Body of pancreas (tissue), 4 donors: ENCODE data around the gene AVEN.

Source experiments
- CTCF ChIP-seq, 7 experiments: fragments of 450-650 bp in 4 of 7; fragments of 200-600 bp in 3 of 7; sonication (generic) in 3 of 7; IDR thresholded peaks; one replicate each; pipeline ENCODE4 v1.5.1; 2016 to 2019; ENCODE audit warnings: antibody characterized with exemption in 7 of 7
- POLR2A ChIP-seq, 3 donors: fragments of 450-650 bp; IDR thresholded peaks; one replicate each; pipeline ENCODE4 v1.6.1; 2016; ENCODE audit warnings: antibody characterized with exemption in 3 of 3, mild to moderate bottlenecking in 2 of 3

GRCh38 chr15:33964665-33965040 is 74.4 kb downstream of the AVEN start:
- TF ChIP-seq CTCF (IDR thresholded peaks at IDR 0.05) (no peak), POLR2A (IDR thresholded peaks at IDR 0.05) (no peak)
